Left lobe of liver (tissue), 2 donors: ENCODE measurements around the gene KIF18B. TPM values are rescaled to one million over a fixed set of nuclear protein-coding genes. Genes with fewer than 3 reads are reported as not detected.

Experiments used
- ATAC-seq: fragments of 200-7000 bp; cut with Tn5 transposase; one replicate; pipeline ENCODE4 v1.9.1; 2020; ENCODE audit warnings: mild to moderate bottlenecking, moderate library complexity
- DNase-seq: peaks from one replicate; pipeline ENCODE4 v3.0.0-alpha.2; 2020; ENCODE audit warnings: low spot score
- total RNA-seq: library from RNA; stranded (reverse); gene quantifications from one replicate; pipeline ENCODE4 v1.2.1, GENCODE V29; 2021
- donor health status: DM: no; HTN: no; CAD: no; lungs with moderate emphysema.
- donor health status: DM: no; HTN: yes; CAD: no.

KIF18B gene
- total RNA-seq, 1 donor from 2014 or later = 0.25 TPM

- DNase-seq = no peak
- ATAC-seq = no peak
Observed at GRCh38 chr17:44907729-44908470, 39.7 kb downstream of the KIF18B start.

- no peak for DNase-seq
- ATAC-seq = no peak
Observed at GRCh38 chr17:44906763-44907728, 40.5 kb downstream of the KIF18B start.

- ATAC-seq = no peak
- DNase-seq = no peak
Observed at GRCh38 chr17:44906010-44906646, 41.4 kb downstream of the KIF18B start.

GRCh38 chr17:44905006-44906000 lies 42.3 kb downstream of the KIF18B start:
- DNase-seq (peak; percentile 47), ATAC-seq (peak; percentile 52)

GRCh38 chr17:44904001-44904984 lies 43.3 kb downstream of the KIF18B start:
- ATAC-seq (no peak), DNase-seq (peak; percentile 43)

- ATAC-seq (no peak), DNase-seq (no peak)
Observed at GRCh38 chr17:44903012-44903685, 44.4 kb downstream of the KIF18B start.

- ATAC-seq = no peak
- no peak for DNase-seq
Observed at GRCh38 chr17:44902135-44902760, 45.3 kb downstream of the KIF18B start.

- ATAC-seq = no peak
- no peak for DNase-seq
Observed at GRCh38 chr17:44901411-44901921, 46.1 kb downstream of the KIF18B start.

GRCh38 chr17:44900894-44901293 lies 46.7 kb downstream of the KIF18B start:
- DNase-seq (no peak), ATAC-seq (no peak)

- DNase-seq = peak; percentile 91
- ATAC-seq = peak; percentile 94
Observed at GRCh38 chr17:44899074-44899782, 48.3 kb downstream of the KIF18B start, which contains the start of gene EFTUD2. Gene EFTUD2 (minus strand): TSS chr17:44899445. CDS start chr17:44894521, 4,924 bp downstream.

- no peak for DNase-seq
Observed at GRCh38 chr17:44898768-44899073, 48.9 kb downstream of the KIF18B start.

GRCh38 chr17:44894642-44895041 lies 52.9 kb downstream of the KIF18B start:
- DNase-seq (no peak), ATAC-seq (no peak)

More at GRCh38 chr17:44898768-44899073, 48.9 kb downstream of the KIF18B start:
- ATAC-seq = peak; percentile 61

GRCh38 chr17:44892250-44892649 lies 55.3 kb downstream of the KIF18B start:
- DNase-seq (no peak), ATAC-seq (no peak)

GRCh38 chr17:44889003-44889402 lies 58.6 kb downstream of the KIF18B start:
- ATAC-seq = peak; percentile 58
- DNase-seq = no peak

- DNase-seq (no peak), ATAC-seq (no peak)
Observed at GRCh38 chr17:44887971-44888954, 59.3 kb downstream of the KIF18B start.

- no peak for DNase-seq
- no peak for ATAC-seq
Observed at GRCh38 chr17:44887016-44887415, 60.6 kb downstream of the KIF18B start.
